HG02938 (cell line): ENCODE results near the gene CHRNG.

Source experiments
- ATAC-seq: cut with Tn5 transposase; IDR thresholded peaks from one replicate; pipeline ENCODE4 v1.9.1; 2021; ENCODE audit warnings: mild to moderate bottlenecking, moderate library complexity; ENCODE audit not compliant: unreplicated experiment

CHRNG gene

GRCh38 chr2:232504438-232504837, 35.1 kb upstream of the CHRNG start:
- ATAC-seq, result no peak

- no peak for ATAC-seq
Measured at GRCh38 chr2:232505856-232506255, 33.6 kb upstream of the CHRNG start.

GRCh38 chr2:232506709-232507108, 32.8 kb upstream of the CHRNG start:
- ATAC-seq, result no peak

- ATAC-seq, result no peak
Measured at GRCh38 chr2:232508251-232508650, 31.2 kb upstream of the CHRNG start.

GRCh38 chr2:232511336-232511890, 28.1 kb upstream of the CHRNG start:
- ATAC-seq, result no peak

- no peak for ATAC-seq
Measured at GRCh38 chr2:232512602-232513001, 26.9 kb upstream of the CHRNG start.

- no peak for ATAC-seq
Measured at GRCh38 chr2:232513353-232513752, 26.1 kb upstream of the CHRNG start.

GRCh38 chr2:232515639-232516038, 23.9 kb upstream of the CHRNG start:
- ATAC-seq, result no peak

GRCh38 chr2:232516551-232516950, 22.9 kb upstream of the CHRNG start:
- no peak for ATAC-seq

- no peak for ATAC-seq
Measured at GRCh38 chr2:232518844-232519243, 20.6 kb upstream of the CHRNG start.

GRCh38 chr2:232519581-232520438, 19.7 kb upstream of the CHRNG start, which contains the start of gene PRSS56:
Gene PRSS56, plus strand, starts transcription at chr2:232520388. Its CDS starts 211 bp downstream, at chr2:232520599.
- ATAC-seq, result no peak

GRCh38 chr2:232520489-232520888, 19.0 kb upstream of the CHRNG start:
- no peak for ATAC-seq

GRCh38 chr2:232521098-232521497, 18.4 kb upstream of the CHRNG start:
- ATAC-seq, result no peak

GRCh38 chr2:232521959-232522622, 17.4 kb upstream of the CHRNG start:
- no peak for ATAC-seq

GRCh38 chr2:232522623-232523401, 16.7 kb upstream of the CHRNG start:
- no peak for ATAC-seq

GRCh38 chr2:232523402-232523681, 16.1 kb upstream of the CHRNG start:
- ATAC-seq, result no peak

GRCh38 chr2:232523682-232524597, 15.6 kb upstream of the CHRNG start:
- no peak for ATAC-seq

GRCh38 chr2:232524771-232525170, 14.7 kb upstream of the CHRNG start:
- no peak for ATAC-seq

GRCh38 chr2:232525199-232525598, 14.3 kb upstream of the CHRNG start:
- no peak for ATAC-seq

- no peak for ATAC-seq
Measured at GRCh38 chr2:232525791-232526371, 13.6 kb upstream of the CHRNG start, which contains the start of gene CHRND. Gene CHRND, plus strand, starts transcription at chr2:232526160. Its CDS starts 56 bp downstream, at chr2:232526216.
